HCT116 (cell line): ENCODE measurements around the gene ASS1. TPM values are rescaled to one million over a fixed set of nuclear protein-coding genes. Genes with fewer than 3 reads are reported as not detected.
A peak's percentile ranks its signal among the peaks of the same experiment; 100 is the strongest.

Experiments used
- ATAC-seq: fragments of 200-7000 bp; cut with Tn5 transposase; 2 replicates; pipeline ENCODE4 v1.9.1; 2020; ENCODE audit warnings: mild to moderate bottlenecking, moderate library complexity
- BruUV-seq: library from RNA; stranded (reverse); fragments of 400-500 nt; replicated peaks from 2 replicates; lab custom pipeline; 2021; lab: Mats Ljungman, UMichigan
- CTCF ChIA-PET: fragments of 300-600 bp; sonication (Branson Sonifier 250); formaldehyde crosslinking; loops from one replicate; lab custom pipeline; 2021; ENCODE audit warnings: antibody characterized with exemption; lab: Charles Lee
- POLR2A ChIA-PET: fragments of 300-600, 350-600 bp; sonication (Branson Sonifier 250); formaldehyde crosslinking; loops from one replicate; lab custom pipeline; 2021; ENCODE audit warnings: antibody characterized with exemption; lab: Charles Lee
- RAD21 ChIA-PET, 2 experiments: fragments of 300-600 bp; sonication (Branson Sonifier 250); formaldehyde crosslinking; loops; one replicate each; lab custom pipeline; 2023; ENCODE audit warnings: low total read pairs in 2 of 2; ENCODE audit not compliant: uncharacterized antibody in 2 of 2, unreplicated experiment in 2 of 2, low non-redundant PET in 1 of 2; lab: Charles Lee
- DNase-seq: peaks from one replicate; pipeline ENCODE4 v3.0.0-alpha.2; 2010; ENCODE audit warnings: low read depth, low spot score
- H2AFZ ChIP-seq: fragments of 200-600 bp; shearing (Covaris generic), sonication (generic); 2 replicates; pipeline ENCODE4 v1.6.1; 2017; ENCODE audit warnings: low read depth, mixed run types, mixed read lengths, antibody characterized with exemption, low read length; ENCODE audit not compliant: poor library complexity, severe bottlenecking
- H3K27ac ChIP-seq: 2 replicates; pipeline ENCODE4 v1.5.1; 2012; ENCODE audit warnings: low read depth, low read length
- H3K27me3 ChIP-seq: fragments of 200-600 bp; sonication (generic); 2 replicates; pipeline ENCODE4 v1.6.1; 2016; ENCODE audit warnings: mixed run types, low read length, mixed read lengths; ENCODE audit not compliant: insufficient read depth
- H3K36me3 ChIP-seq, 2 experiments: fragments of 200-500 bp in 1 of 2; fragments of 200-600 bp in 1 of 2; sonication (Bioruptor generic) in 1 of 2; sonication (generic) in 1 of 2; 2 replicates each; pipeline versions ENCODE4 v1.5.1 to v1.6.1; 2014 to 2016; ENCODE audit warnings: low read length in 2 of 2, inconsistent platforms in 1 of 2, mixed read lengths in 1 of 2, mixed run types in 1 of 2; ENCODE audit not compliant: insufficient read depth in 2 of 2, control insufficient read depth in 1 of 2
- H3K4me1 ChIP-seq, 2 experiments: fragments of 200-600 bp in 1 of 2; sonication (generic) in 1 of 2; 2 replicates each; pipeline versions ENCODE4 v1.5.1 to v1.6.1; 2012 to 2017; ENCODE audit warnings: low read length in 2 of 2, inconsistent platforms in 1 of 2, mild to moderate bottlenecking in 1 of 2, mixed read lengths in 1 of 2, mixed run types in 1 of 2, moderate library complexity in 1 of 2; ENCODE audit not compliant: insufficient read depth in 2 of 2, control insufficient read depth in 1 of 2
- H3K4me2 ChIP-seq: fragments of 200-600 bp; sonication (generic); 2 replicates; pipeline ENCODE4 v1.6.1; 2017; ENCODE audit warnings: mixed run types, low read length, mixed read lengths
- H3K4me3 ChIP-seq, 2 experiments: fragments of 200-600 bp in 1 of 2; sonication (generic) in 1 of 2; replicated peaks in 1 of 2; 2 replicates each; pipeline ENCODE4 v1.5.1; 2011 to 2016; ENCODE audit warnings: low read length in 2 of 2, control low read depth in 1 of 2, low read depth in 1 of 2, mild to moderate bottlenecking in 1 of 2, mixed read lengths in 1 of 2, mixed run types in 1 of 2
- H3K79me2 ChIP-seq: fragments of 200-600 bp; sonication (generic); 2 replicates; pipeline ENCODE4 v1.6.1; 2017; ENCODE audit warnings: mild to moderate bottlenecking, mixed run types, low read length, moderate library complexity, mixed read lengths; ENCODE audit not compliant: insufficient read depth
- H3K9ac ChIP-seq: fragments of 200-600 bp; sonication (generic); 2 replicates; pipeline ENCODE4 v1.6.1; 2016; ENCODE audit warnings: low read length, mixed read lengths
- H3K9me2 ChIP-seq: fragments of 200-600 bp; sonication (generic), shearing (Covaris generic); 2 replicates; pipeline ENCODE4 v1.6.1; 2017; ENCODE audit warnings: mixed run types, mild to moderate bottlenecking, moderate library complexity; ENCODE audit not compliant: insufficient read depth
- H3K9me3 ChIP-seq, 2 experiments: fragments of 200-500 bp in 1 of 2; fragments of 200-600 bp in 1 of 2; sonication (Bioruptor generic) in 1 of 2; sonication (generic) in 1 of 2; 2 replicates each; pipeline ENCODE4 v1.6.1; 2014 to 2017; ENCODE audit warnings: low read length in 2 of 2, mixed read lengths in 2 of 2, inconsistent platforms in 1 of 2, low read depth in 1 of 2, mild to moderate bottlenecking in 1 of 2, mixed run types in 1 of 2, moderate library complexity in 1 of 2; ENCODE audit not compliant: control insufficient read depth in 1 of 2, insufficient read depth in 1 of 2
- H4K20me1 ChIP-seq: fragments of 200-600 bp; sonication (generic), shearing (Covaris generic); 2 replicates; pipeline ENCODE4 v1.6.1; 2017; ENCODE audit warnings: mixed run types, mild to moderate bottlenecking, moderate library complexity; ENCODE audit not compliant: insufficient read depth
- ATF3 ChIP-seq: IDR thresholded peaks from 2 replicates; pipeline ENCODE4 v1.6.1; 2012
- CTCF ChIP-seq, 3 experiments: fragments of 200-600 bp in 1 of 3; sonication (generic) in 1 of 3; IDR thresholded peaks in 2 of 3; conservative IDR thresholded peaks in 1 of 3; 2 replicates each; pipeline ENCODE4 v1.5.1; 2012 to 2017; ENCODE audit warnings: low read depth in 2 of 3, low read length in 2 of 3, antibody characterized with exemption in 1 of 3, borderline replicate concordance in 1 of 3, control low read depth in 1 of 3, mild to moderate bottlenecking in 1 of 3, mixed read lengths in 1 of 3, mixed run types in 1 of 3, moderate library complexity in 1 of 3; ENCODE audit not compliant: insufficient read depth in 1 of 3
- EGR1 ChIP-seq: IDR thresholded peaks from 2 replicates; pipeline ENCODE4 v1.6.1; 2012; ENCODE audit warnings: low read depth
- EZH2 ChIP-seq: fragments of 200-600 bp; sonication (generic); IDR thresholded peaks from 2 replicates; pipeline ENCODE4 v1.6.1; 2017; ENCODE audit warnings: antibody characterized with exemption, mixed run types
- EZH2phosphoT487 ChIP-seq: fragments of 200-600 bp; IDR thresholded peaks from 2 replicates; pipeline ENCODE4 v1.6.1; 2018; ENCODE audit warnings: antibody characterized with exemption, borderline replicate concordance
- FOSL1 ChIP-seq: IDR thresholded peaks from 2 replicates; pipeline ENCODE4 v1.6.1; 2012; ENCODE audit warnings: low read depth
- JUND ChIP-seq: IDR thresholded peaks from 2 replicates; pipeline ENCODE4 v1.6.1; 2012
- MAX ChIP-seq: IDR thresholded peaks from 2 replicates; pipeline ENCODE4 v1.6.1; 2012
- POLR2AphosphoS5 ChIP-seq: IDR thresholded peaks from 2 replicates; pipeline ENCODE4 v1.6.1; 2011; ENCODE audit warnings: mild to moderate bottlenecking, low read depth, low read length, moderate library complexity
- RAD21 ChIP-seq: IDR thresholded peaks from 2 replicates; pipeline ENCODE4 v1.6.1; 2012; ENCODE audit warnings: low read depth, mild to moderate bottlenecking
- SIN3A ChIP-seq: IDR thresholded peaks from 2 replicates; pipeline ENCODE4 v1.6.1; 2012; ENCODE audit warnings: low read depth
- SP1 ChIP-seq: IDR thresholded peaks from 2 replicates; pipeline ENCODE4 v1.6.1; 2012; ENCODE audit warnings: low read depth
- SRF ChIP-seq: IDR thresholded peaks from 2 replicates; pipeline ENCODE4 v1.6.1; 2012; ENCODE audit warnings: low read depth
- TCF7L2 ChIP-seq: IDR thresholded peaks from 2 replicates; pipeline ENCODE4 v1.7.0; 2011; ENCODE audit warnings: borderline replicate concordance, inconsistent platforms; ENCODE audit not compliant: insufficient read depth, insufficient read length; ENCODE audit errors: extremely low read depth
- YY1 ChIP-seq: IDR thresholded peaks from 2 replicates; pipeline ENCODE4 v1.6.1; 2011; ENCODE audit warnings: low read length, low read depth, moderate library complexity, mild to moderate bottlenecking; ENCODE audit not compliant: insufficient replicate concordance; ENCODE audit errors: extremely low read depth
- ZBTB33 ChIP-seq: IDR thresholded peaks from 2 replicates; pipeline ENCODE4 v1.6.1; 2011; ENCODE audit warnings: mild to moderate bottlenecking, low read length, moderate library complexity; ENCODE audit not compliant: insufficient replicate concordance; ENCODE audit errors: extremely low read depth
- intact Hi-C: fragments of 100-400 bp; cut with micrococcal nuclease; formaldehyde crosslinking; loops from 2 replicates; pipeline ENCODE4 v1.10.0; 2022
- total RNA-seq: library from RNA; stranded (reverse); gene quantifications from one replicate; pipeline ENCODE4 v1.2.1, GENCODE V29; 2021; ENCODE audit not compliant: unreplicated experiment

Gene ASS1
- total RNA-seq, 1 experiment from 2014 or later: 92.6 TPM

- POLR2A ChIA-PET: no interaction called here
- H3K4me3 ChIP-seq: no peak overlapping the region
Measured at GRCh38 chr9:130542457-130543228, 97.9 kb downstream of the ASS1 start.

More at GRCh38 chr9:130542457-130543228, 97.9 kb downstream of the ASS1 start:
- Histone ChIP-seq H3K9ac (no peak overlapping the region), H2AFZ (no peak overlapping the region), H3K9me2 (no peaks in the 10 kb centered on the region), H3K9me3 (no peaks in the 10 kb centered on the region), H3K27ac (no peak overlapping the region), H3K4me1 (peaks cover 5 to 30% of the 10 kb centered on the region in 2 experiments)
- TF ChIP-seq RAD21: no peak
- no peak for TF ChIP-seq EZH2
- TF ChIP-seq ZBTB33: no peak
- no peak for TF ChIP-seq JUND
- TF ChIP-seq YY1: no peak
- peak; percentile 34 for TF ChIP-seq TCF7L2
- no peak for TF ChIP-seq SRF
- no peak for TF ChIP-seq FOSL1
- no peak for TF ChIP-seq SIN3A
- no peak for TF ChIP-seq SP1
- no peak for TF ChIP-seq MAX
- TF ChIP-seq POLR2AphosphoS5: no peak
- no peak for TF ChIP-seq ATF3
- peak; percentile 65 for TF ChIP-seq EGR1
- no peak for TF ChIP-seq EZH2phosphoT487
- no peak for TF ChIP-seq CTCF (IDR thresholded peaks at IDR 0.05 in 2 of 3, conservative IDR thresholded peaks at IDR 0.05 in 1 of 3; ENCODE audit: borderline replicate concordance in 1 of 3, insufficient read depth in 1 of 3, low read depth in 2 of 3, low read length in 2 of 3)
- TF ChIP-seq, all 23 proteins: peak for 2
- no TSS peak for BruUV-seq
- ATAC-seq (peak; percentile 65), DNase-seq (no peak)
- H3K27me3 ChIP-seq: peaks cover 2% of the 10 kb centered on the region; the same call in 1 of the 2 replicates
- H4K20me1 ChIP-seq: no peaks in the 10 kb centered on the region
- H3K4me2 ChIP-seq: peak overlapping the region; percentile 45
- no peaks in the 10 kb centered on the region for H3K36me3 ChIP-seq
- ChIA-PET CTCF (interaction anchor here (1.0 kb wide), 1 partner anchor 142 kb away, joined by 3 read pairs; no protein-coding TSS in a partner anchor), RAD21 (no interaction called here)
- no peaks in the 10 kb centered on the region for H3K79me2 ChIP-seq
- intact Hi-C loops: no loop called here
